Eye (tissue), 1 donor: Measurements from ENCODE around the gene CFAP46.
"Not testable (repeated sequence)": the region's sequence is repeated elsewhere in the genome, so short reads cannot be mapped to it uniquely, and the experiment has no call there.

Experiments used
- DNase-seq: peaks from one replicate; pipeline ENCODE4 v3.0.0-alpha.2; 2015

The CFAP46 gene

GRCh38 chr10:132979491-132980425, 37.4 kb upstream of the CFAP46 start:
- no peak for DNase-seq

GRCh38 chr10:132978542-132978941, 36.2 kb upstream of the CFAP46 start:
- no peak for DNase-seq

GRCh38 chr10:132977807-132978206, 35.4 kb upstream of the CFAP46 start:
- DNase-seq = no peak

- DNase-seq = no peak
Observed at GRCh38 chr10:132977076-132977475, 34.7 kb upstream of the CFAP46 start.

GRCh38 chr10:132975831-132976682, 33.7 kb upstream of the CFAP46 start:
- peak; percentile 72 for DNase-seq

- DNase-seq = no peak
Observed at GRCh38 chr10:132974886-132975830, 32.8 kb upstream of the CFAP46 start.

- DNase-seq = no peak
Observed at GRCh38 chr10:132974249-132974796, 32.0 kb upstream of the CFAP46 start.

GRCh38 chr10:132973903-132974241, 31.5 kb upstream of the CFAP46 start:
- DNase-seq = no peak

GRCh38 chr10:132972986-132973902, 30.9 kb upstream of the CFAP46 start:
- no peak for DNase-seq

- no peak for DNase-seq
Observed at GRCh38 chr10:132972149-132972985, 30.0 kb upstream of the CFAP46 start.

- no peak for DNase-seq
Observed at GRCh38 chr10:132971448-132972148, 29.2 kb upstream of the CFAP46 start.

- DNase-seq = no peak
Observed at GRCh38 chr10:132970641-132971438, 28.5 kb upstream of the CFAP46 start.

GRCh38 chr10:132967540-132967939, 25.2 kb upstream of the CFAP46 start:
- DNase-seq = no peak

GRCh38 chr10:132965411-132966057, 23.2 kb upstream of the CFAP46 start:
- no peak for DNase-seq

GRCh38 chr10:132964707-132965410, 22.5 kb upstream of the CFAP46 start:
- not testable (repeated sequence) for DNase-seq

GRCh38 chr10:132964231-132964630, 21.9 kb upstream of the CFAP46 start:
- no peak for DNase-seq

- DNase-seq = no peak
Observed at GRCh38 chr10:132963430-132963960, 21.1 kb upstream of the CFAP46 start.
